Left lung (tissue), 10 donors: ENCODE results near the gene GABRG3. TPM values are rescaled to one million over a fixed set of nuclear protein-coding genes. Genes with fewer than 3 reads are reported as not detected.

Source experiments
- ATAC-seq: fragments of 200-7000 bp; cut with Tn5 transposase; one replicate; pipeline ENCODE4 v1.9.1; 2020; ENCODE audit warnings: moderate library complexity
- DNase-seq, 4 donors: peaks; one replicate each; pipeline ENCODE4 v3.0.0-alpha.2; 2013 to 2020
- H3K27ac ChIP-seq, 2 donors: fragments of 200-600 bp; sonication (generic) in 1 of 2; one replicate each; pipeline versions ENCODE4 v1.5.0 to v1.8.0; 2020 to 2021
- H3K27me3 ChIP-seq, 2 donors: fragments of 200-600 bp; sonication (generic) in 1 of 2; one replicate each; pipeline versions ENCODE4 v1.5.0 to v1.8.0; 2020 to 2021
- H3K36me3 ChIP-seq, 2 donors: fragments of 200-600 bp; sonication (generic) in 1 of 2; one replicate each; pipeline versions ENCODE4 v1.5.0 to v1.8.0; 2020 to 2021
- H3K4me1 ChIP-seq, 2 donors: fragments of 200-600 bp; one replicate each; pipeline ENCODE4 v1.8.0; 2021
- H3K4me3 ChIP-seq, 2 donors: fragments of 200-600 bp; sonication (generic) in 1 of 2; one replicate each; pipeline versions ENCODE4 v1.5.0 to v1.8.0; 2020 to 2021; ENCODE audit warnings: mild to moderate bottlenecking in 1 of 2
- H3K9me3 ChIP-seq, 2 donors: fragments of 200-600 bp; sonication (generic) in 1 of 2; one replicate each; pipeline versions ENCODE4 v1.5.0 to v1.8.0; 2020 to 2021
- intact Hi-C, 2 donors: fragments of 100-400 bp; cut with DNase I; formaldehyde crosslinking; loops; one replicate each; pipeline versions ENCODE4 v1.11.2 to v1.14.2; 2022
- polyA plus RNA-seq, 6 donors: library from polyadenylated mRNA; unstranded; fragments of 120-200 nt; gene quantifications; one replicate each; pipeline ENCODE4 v1.2.1, GENCODE V29; 2013; ENCODE audit not compliant: insufficient read length in 6 of 6
- total RNA-seq, 2 donors: library from RNA; stranded (reverse); fragmentation: NEBNext Ultra II Directional; extraction: Animal tissue kit (Norgen Biotek cat#: 25700); gene quantifications; one replicate each; pipeline ENCODE4 v1.2.1, GENCODE V29; 2021
- TF ChIP-seq, protein P1 (sequence below), 2 donors: fragments of 200-600 bp; sonication (generic) in 1 of 2; IDR thresholded peaks; one replicate each; pipeline versions ENCODE4 v1.5.0 to v1.8.0; 2021; ENCODE audit warnings: antibody characterized with exemption in 2 of 2
- donor health status: DM: no; HTN: yes; CAD: no.
- donor health status: DM: no; HTN: no; CAD: no.

The GABRG3 gene
- total and polyA plus RNA-seq, 8 donors: 0.23 to 13.8 (median 10.3) TPM; not detected in 1

DNA sequence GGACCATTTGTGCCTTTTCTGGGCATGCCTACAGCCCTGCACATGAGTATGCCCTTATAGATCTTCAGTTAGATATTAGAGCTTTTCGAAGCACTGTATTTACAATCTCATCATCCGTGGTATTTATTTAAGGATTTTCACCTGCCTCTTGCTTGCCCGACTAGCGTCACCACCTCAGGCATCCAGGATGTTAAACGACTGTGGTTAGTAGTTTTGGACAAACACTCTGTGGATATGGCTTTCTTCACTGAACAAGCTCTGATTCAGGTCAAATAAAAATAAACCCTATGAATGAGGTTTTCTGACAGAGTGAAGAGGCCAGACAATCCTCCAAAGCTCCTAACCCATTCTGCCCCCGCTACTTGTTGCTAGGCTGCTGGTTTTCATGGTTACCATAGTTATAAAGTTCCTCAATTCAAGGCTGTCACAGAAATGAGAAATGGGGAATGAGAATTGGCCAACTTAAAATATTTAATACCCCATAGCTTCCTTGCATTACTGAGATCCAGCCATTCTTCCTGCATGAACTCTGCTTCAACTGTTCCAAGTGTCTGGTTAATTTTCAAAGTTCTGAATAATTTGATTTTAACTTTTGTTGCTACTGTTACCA lies 440.1 kb downstream of the GABRG3 start:
- ATAC-seq: no peak
- peak in 1 of 4 donors; percentile 37 for DNase-seq
- TF ChIP-seq, protein P1, sequence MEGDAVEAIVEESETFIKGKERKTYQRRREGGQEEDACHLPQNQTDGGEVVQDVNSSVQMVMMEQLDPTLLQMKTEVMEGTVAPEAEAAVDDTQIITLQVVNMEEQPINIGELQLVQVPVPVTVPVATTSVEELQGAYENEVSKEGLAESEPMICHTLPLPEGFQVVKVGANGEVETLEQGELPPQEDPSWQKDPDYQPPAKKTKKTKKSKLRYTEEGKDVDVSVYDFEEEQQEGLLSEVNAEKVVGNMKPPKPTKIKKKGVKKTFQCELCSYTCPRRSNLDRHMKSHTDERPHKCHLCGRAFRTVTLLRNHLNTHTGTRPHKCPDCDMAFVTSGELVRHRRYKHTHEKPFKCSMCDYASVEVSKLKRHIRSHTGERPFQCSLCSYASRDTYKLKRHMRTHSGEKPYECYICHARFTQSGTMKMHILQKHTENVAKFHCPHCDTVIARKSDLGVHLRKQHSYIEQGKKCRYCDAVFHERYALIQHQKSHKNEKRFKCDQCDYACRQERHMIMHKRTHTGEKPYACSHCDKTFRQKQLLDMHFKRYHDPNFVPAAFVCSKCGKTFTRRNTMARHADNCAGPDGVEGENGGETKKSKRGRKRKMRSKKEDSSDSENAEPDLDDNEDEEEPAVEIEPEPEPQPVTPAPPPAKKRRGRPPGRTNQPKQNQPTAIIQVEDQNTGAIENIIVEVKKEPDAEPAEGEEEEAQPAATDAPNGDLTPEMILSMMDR (IDR thresholded peaks at IDR 0.05): no peak
- Histone ChIP-seq H3K4me1 (no peaks in the 10 kb centered on the region), H3K4me3 (no peak overlapping the region), H3K27ac (no peak overlapping the region), H3K9me3 (no peaks in the 10 kb centered on the region), H3K27me3 (no peaks in the 10 kb centered on the region), H3K36me3 (no peaks in the 10 kb centered on the region)
- intact Hi-C loops: no loop called here

DNA sequence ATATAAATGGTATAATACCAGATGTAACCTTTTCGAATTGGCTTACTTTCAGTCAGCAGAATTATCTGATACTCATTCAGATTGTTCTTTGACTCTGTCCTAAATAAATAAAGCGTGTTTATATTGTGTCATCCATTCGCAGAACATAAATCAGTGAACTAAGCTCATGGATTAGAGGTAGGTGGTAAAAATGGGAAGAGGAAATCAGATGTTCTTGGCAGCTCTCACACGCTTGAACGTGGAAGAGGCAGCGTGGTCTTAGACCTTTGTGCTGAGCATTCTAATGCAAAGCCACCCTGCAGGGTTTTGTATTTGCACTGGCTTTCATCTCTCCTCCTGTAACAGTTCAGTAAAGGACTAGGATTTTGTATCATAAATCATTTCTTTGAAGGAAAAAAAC lies 441.4 kb downstream of the GABRG3 start:
- intact Hi-C loops: no loop called here
- peaks cover 0 to 2% of the 10 kb centered on the region in 2 donors for H3K9me3 ChIP-seq
- TF ChIP-seq, protein P1 (IDR thresholded peaks at IDR 0.05): no peak
- no peak for DNase-seq
- no peak for ATAC-seq
- H3K4me3 ChIP-seq: no peak overlapping the region
- no peaks in the 10 kb centered on the region for H3K27me3 ChIP-seq
- no peak overlapping the region for H3K27ac ChIP-seq
- no peaks in the 10 kb centered on the region for H3K4me1 ChIP-seq
- no peaks in the 10 kb centered on the region for H3K36me3 ChIP-seq

DNA sequence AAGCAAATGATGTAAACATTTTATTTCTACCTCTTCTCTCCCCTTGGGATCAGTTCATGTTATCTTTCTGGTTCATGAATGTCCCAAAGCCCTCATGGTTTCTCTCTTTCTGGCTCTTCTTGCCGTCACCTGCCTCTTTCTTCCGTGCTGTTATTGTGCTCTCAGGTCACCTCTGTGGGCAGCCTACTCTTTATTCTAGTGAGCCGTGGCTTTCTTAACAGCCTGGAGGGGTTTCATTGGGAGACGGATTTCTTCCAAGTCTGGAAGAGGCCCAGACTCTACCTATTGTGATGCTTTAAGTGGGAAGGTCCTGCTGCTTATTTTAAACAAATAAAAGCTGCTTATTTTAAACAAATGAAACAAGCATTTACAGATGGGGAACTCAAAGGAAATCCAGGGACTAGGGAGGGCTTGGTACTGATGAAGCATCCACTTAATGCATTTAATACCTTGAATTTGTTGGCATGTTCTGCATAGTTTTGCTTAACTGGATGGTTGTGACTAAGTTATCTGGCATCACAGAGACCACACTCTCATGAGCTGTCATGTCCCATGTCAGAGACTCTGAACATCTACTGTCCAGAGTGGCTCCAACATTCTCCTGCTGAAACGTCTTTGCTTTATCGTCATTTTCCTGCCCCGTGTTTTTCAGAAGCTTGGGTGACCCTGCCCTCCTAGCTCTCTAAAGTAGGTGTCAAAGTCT lies 443.3 kb downstream of the GABRG3 start:
- H3K36me3 ChIP-seq: no peaks in the 10 kb centered on the region
- peaks cover 0 to 2% of the 10 kb centered on the region in 2 donors for H3K9me3 ChIP-seq
- H3K4me1 ChIP-seq: no peaks in the 10 kb centered on the region
- TF ChIP-seq, protein P1 (IDR thresholded peaks at IDR 0.05): no peak
- ATAC-seq (no peak), DNase-seq (no peak)
- H3K27me3 ChIP-seq: no peaks in the 10 kb centered on the region
- intact Hi-C loops: no loop called here
- H3K27ac ChIP-seq: no peak overlapping the region
- H3K4me3 ChIP-seq: no peak overlapping the region

DNA sequence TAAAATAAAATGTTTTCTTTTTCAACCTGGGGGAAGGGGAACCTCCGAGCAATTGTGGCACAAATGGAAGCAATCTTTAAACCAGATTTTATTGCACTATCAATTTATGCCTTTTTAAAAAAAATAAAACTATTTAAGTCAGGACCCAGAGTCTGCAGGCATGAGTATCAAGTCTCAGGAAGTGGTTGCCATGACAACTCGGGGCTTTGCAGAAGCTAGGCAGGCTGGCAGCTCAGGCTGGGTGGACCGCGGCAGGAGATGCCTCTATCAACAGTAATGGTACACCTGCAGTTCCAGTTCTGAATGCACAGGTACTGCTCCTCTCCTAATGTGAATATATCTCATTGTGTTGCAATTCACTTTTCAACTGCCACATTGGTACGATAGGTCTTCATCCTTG lies 447.7 kb downstream of the GABRG3 start:
- no peaks in the 10 kb centered on the region for H3K4me1 ChIP-seq
- no peak overlapping the region for H3K27ac ChIP-seq
- H3K4me3 ChIP-seq: no peak overlapping the region
- H3K36me3 ChIP-seq: no peaks in the 10 kb centered on the region
- H3K27me3 ChIP-seq: no peaks in the 10 kb centered on the region
- intact Hi-C loops: no loop called here
- H3K9me3 ChIP-seq: peaks cover 0 to 2% of the 10 kb centered on the region in 2 donors
- TF ChIP-seq, protein P1 (IDR thresholded peaks at IDR 0.05): no peak
- DNase-seq (no peak), ATAC-seq (no peak)

DNA sequence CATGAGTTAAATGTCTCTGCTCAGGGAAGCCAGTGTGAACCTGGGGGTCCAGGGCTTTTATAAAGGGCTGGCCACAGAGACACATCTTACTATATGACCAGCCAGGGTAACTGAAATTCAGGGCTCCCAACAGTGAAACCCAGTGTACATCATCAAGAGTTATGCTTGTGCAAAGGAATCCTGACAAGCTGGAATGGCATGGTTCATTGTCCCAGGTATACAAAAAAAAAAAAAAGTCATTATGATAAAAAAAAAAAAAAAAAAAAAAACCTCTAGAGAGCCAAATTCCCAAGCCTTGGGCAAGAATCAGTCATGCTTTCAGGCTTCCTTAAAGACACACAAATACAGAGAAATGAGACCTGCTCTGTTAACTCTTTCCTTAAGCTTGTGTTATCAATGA lies 452.0 kb downstream of the GABRG3 start:
- H3K36me3 ChIP-seq: no peaks in the 10 kb centered on the region
- TF ChIP-seq, protein P1 (IDR thresholded peaks at IDR 0.05): no peak
- H3K27me3 ChIP-seq: no peaks in the 10 kb centered on the region
- ATAC-seq (no peak), DNase-seq (no peak)
- no peak overlapping the region for H3K27ac ChIP-seq
- H3K4me3 ChIP-seq: no peak overlapping the region
- intact Hi-C loops: no loop called here
- H3K4me1 ChIP-seq: no peaks in the 10 kb centered on the region
- H3K9me3 ChIP-seq: no peaks in the 10 kb centered on the region
